CD8-positive, alpha-beta memory T cell (primary cell): Measurements from ENCODE around the gene KSR1. TPM values are rescaled to one million over a fixed set of nuclear protein-coding genes. Genes with fewer than 3 reads are reported as not detected.
"Not testable (repeated sequence)": the region's sequence is repeated elsewhere in the genome, so short reads cannot be mapped to it uniquely, and the experiment has no call there.

Experiments used
- CTCF ChIA-PET: fragments of 350-600 bp; sonication (Branson Sonifier 250); formaldehyde crosslinking; loops from one replicate; lab custom pipeline; 2021; ENCODE audit warnings: antibody characterized with exemption; lab: Charles Lee
- POLR2A ChIA-PET: fragments of 350-600 bp; sonication (Branson Sonifier 250); formaldehyde crosslinking; loops from one replicate; lab custom pipeline; 2021; ENCODE audit warnings: antibody characterized with exemption; lab: Charles Lee
- DNase-seq, 5 donors: peaks; one replicate each; pipeline versions ENCODE4 v3.0.0 to v3.0.0-alpha.2; 2020 to 2022; ENCODE audit warnings: mixed read lengths in 1 of 5
- H3K27ac ChIP-seq: one replicate; pipeline ENCODE4 v1.7.0; 2013; ENCODE audit warnings: low read depth, mild to moderate bottlenecking, low read length, moderate library complexity
- H3K27me3 ChIP-seq: 2 replicates; pipeline ENCODE4 v1.7.0; 2013; ENCODE audit warnings: low read length, mild to moderate bottlenecking; ENCODE audit not compliant: insufficient read depth, poor library complexity, severe bottlenecking
- H3K36me3 ChIP-seq: 2 replicates; pipeline ENCODE4 v1.7.0; 2013; ENCODE audit warnings: mild to moderate bottlenecking, low read length, moderate library complexity; ENCODE audit not compliant: insufficient read depth
- H3K4me1 ChIP-seq: 2 replicates; pipeline ENCODE4 v1.7.0; 2013; ENCODE audit warnings: mild to moderate bottlenecking, low read length, moderate library complexity; ENCODE audit not compliant: insufficient read depth
- H3K4me3 ChIP-seq: 2 replicates; pipeline ENCODE4 v1.7.0; 2013; ENCODE audit warnings: mild to moderate bottlenecking, low read length
- H3K9me3 ChIP-seq: 2 replicates; pipeline ENCODE4 v1.7.0; 2013; ENCODE audit warnings: mild to moderate bottlenecking, low read length
- H3K27ac Mint-ChIP-seq, 8 donors: one replicate each; pipeline ENCODE4 v1.8.0; 2020 to 2021; ENCODE audit warnings: mixed read lengths in 8 of 8, mild to moderate bottlenecking in 6 of 8, inconsistent platforms in 3 of 8, moderate library complexity in 3 of 8
- H3K27me3 Mint-ChIP-seq, 2 donors: one replicate each; pipeline ENCODE4 v1.8.0; 2020 to 2021; ENCODE audit warnings: mixed read lengths in 2 of 2, mild to moderate bottlenecking in 1 of 2, moderate library complexity in 1 of 2
- H3K36me3 Mint-ChIP-seq, 3 donors: one replicate each; pipeline ENCODE4 v1.8.0; 2020 to 2021; ENCODE audit warnings: mixed read lengths in 3 of 3, inconsistent platforms in 1 of 3, mild to moderate bottlenecking in 1 of 3
- H3K4me1 Mint-ChIP-seq, 3 donors: one replicate each; pipeline ENCODE4 v1.8.0; 2020 to 2021; ENCODE audit warnings: mixed read lengths in 3 of 3, inconsistent platforms in 1 of 3, mild to moderate bottlenecking in 1 of 3
- H3K4me3 Mint-ChIP-seq, 7 donors: one replicate each; pipeline ENCODE4 v1.8.0; 2020 to 2021; ENCODE audit warnings: mixed read lengths in 7 of 7, mild to moderate bottlenecking in 6 of 7, moderate library complexity in 4 of 7, inconsistent platforms in 2 of 7
- H3K9me3 Mint-ChIP-seq, 5 donors: one replicate each; pipeline ENCODE4 v1.8.0; 2020 to 2022; ENCODE audit warnings: mixed read lengths in 5 of 5, mild to moderate bottlenecking in 3 of 5, moderate library complexity in 2 of 5, inconsistent platforms in 1 of 5
- polyA plus RNA-seq: library from polyadenylated mRNA; unstranded; fragments of 300-500 nt; fragmentation: Illumina TruSeq; gene quantifications from one replicate; pipeline ENCODE4 v1.2.3, GENCODE V29; 2021
- total RNA-seq, 2 experiments: library from RNA; stranded (reverse); gene quantifications; one replicate each; pipeline ENCODE4 v1.2.3, GENCODE V29; 2021

The KSR1 gene
- total and polyA plus RNA-seq, 3 experiments from 2014 or later, result 2.9 to 26.9 (median 26.3) TPM

DNA sequence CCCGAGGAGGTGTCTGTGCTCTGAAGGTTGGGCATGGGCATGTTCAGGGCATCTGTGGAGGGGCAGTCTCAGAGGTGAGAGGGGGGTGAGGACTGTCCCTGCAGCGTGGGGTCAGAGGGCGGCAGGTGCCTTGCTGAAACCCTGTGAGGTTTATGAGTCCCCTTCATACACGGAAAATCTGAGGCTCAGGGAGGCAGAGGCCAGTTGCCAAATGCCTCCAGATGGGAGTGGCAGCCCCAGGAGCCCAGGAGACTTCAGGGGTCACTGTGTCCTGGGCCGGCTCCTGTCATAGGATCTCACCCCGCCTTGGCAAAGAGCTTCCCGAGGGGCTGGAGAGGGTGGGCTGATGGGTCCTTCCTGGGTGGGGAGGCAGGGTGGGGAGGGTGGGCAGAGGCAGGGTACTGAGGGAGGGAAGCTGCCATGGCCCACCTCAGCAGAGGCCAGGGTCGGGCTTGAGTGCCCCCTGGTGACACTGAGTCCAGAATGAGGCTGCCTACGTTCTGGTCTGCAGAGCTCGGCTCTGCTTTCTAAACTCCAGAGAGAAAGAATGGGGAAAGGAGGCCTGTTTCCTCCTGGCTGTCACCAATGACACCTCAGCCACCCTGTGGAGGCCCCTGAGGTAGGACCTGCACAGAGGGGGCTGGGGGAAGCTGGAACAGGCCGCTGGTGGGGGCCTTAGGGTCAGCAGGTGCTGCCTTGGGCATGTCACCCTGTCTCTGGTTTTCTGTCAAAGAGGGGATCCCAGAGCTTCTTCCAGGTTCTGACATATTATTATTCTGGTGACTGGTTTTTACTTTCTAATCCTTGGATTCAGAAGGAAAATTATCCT, 175.9 kb downstream of the KSR1 start:
- peaks cover 24% of the 10 kb centered on the region for H3K4me1 ChIP-seq
- H3K9me3 ChIP-seq, result no peaks in the 10 kb centered on the region
- Mint-ChIP-seq H3K27me3 (no peaks in the 10 kb centered on the region), H3K9me3 (no peaks in the 10 kb centered on the region), H3K36me3 (peaks cover 0 to 3% (median 0%) of the 10 kb centered on the region in 3 donors), H3K4me1 (peaks cover 26 to 41% (median 40%) of the 10 kb centered on the region in 3 donors), H3K4me3 (peak overlapping the region; percentile 82 to 94 (median 91)), H3K27ac (peak overlapping the region in 6 of 8 donors; percentile 81 to 95 (median 90))
- ChIA-PET CTCF (interaction anchor here (1.2 to 2.5 kb wide), 3 partner anchors 9 to 30 kb away, joined by 5 to 6 read pairs (median 6); no protein-coding TSS in a partner anchor), POLR2A (no interaction called here)
- no peaks in the 10 kb centered on the region for H3K27me3 ChIP-seq
- no peaks in the 10 kb centered on the region for H3K36me3 ChIP-seq
- peak overlapping the region; percentile 89 for H3K4me3 ChIP-seq
- H3K27ac ChIP-seq, result no peak overlapping the region
- DNase-seq, result no peak

- H3K27ac Mint-ChIP-seq, H3K27me3 ChIP-seq, H3K9me3 ChIP-seq, H3K9me3 Mint-ChIP-seq, H3K27ac ChIP-seq, H3K36me3 ChIP-seq, POLR2A ChIA-PET, H3K4me3 ChIP-seq, H3K27me3 Mint-ChIP-seq, H3K36me3 Mint-ChIP-seq, DNase-seq: not testable (repeated sequence)
- CTCF ChIA-PET, result interaction anchor here (1.2 to 2.5 kb wide), 4 partner anchors 9 to 30 kb away, joined by 3 to 6 read pairs (median 6); no protein-coding TSS in a partner anchor
- peaks cover 24% of the 10 kb centered on the region for H3K4me1 ChIP-seq
- Mint-ChIP-seq H3K4me3 (peak overlapping the region in 2 of 7 donors; percentile 26 to 42), H3K4me1 (peaks cover 26 to 41% (median 40%) of the 10 kb centered on the region in 3 donors)
These were observed 176.5 kb downstream of the KSR1 start for GRCh38 chr17:27632766-27633165.

DNA sequence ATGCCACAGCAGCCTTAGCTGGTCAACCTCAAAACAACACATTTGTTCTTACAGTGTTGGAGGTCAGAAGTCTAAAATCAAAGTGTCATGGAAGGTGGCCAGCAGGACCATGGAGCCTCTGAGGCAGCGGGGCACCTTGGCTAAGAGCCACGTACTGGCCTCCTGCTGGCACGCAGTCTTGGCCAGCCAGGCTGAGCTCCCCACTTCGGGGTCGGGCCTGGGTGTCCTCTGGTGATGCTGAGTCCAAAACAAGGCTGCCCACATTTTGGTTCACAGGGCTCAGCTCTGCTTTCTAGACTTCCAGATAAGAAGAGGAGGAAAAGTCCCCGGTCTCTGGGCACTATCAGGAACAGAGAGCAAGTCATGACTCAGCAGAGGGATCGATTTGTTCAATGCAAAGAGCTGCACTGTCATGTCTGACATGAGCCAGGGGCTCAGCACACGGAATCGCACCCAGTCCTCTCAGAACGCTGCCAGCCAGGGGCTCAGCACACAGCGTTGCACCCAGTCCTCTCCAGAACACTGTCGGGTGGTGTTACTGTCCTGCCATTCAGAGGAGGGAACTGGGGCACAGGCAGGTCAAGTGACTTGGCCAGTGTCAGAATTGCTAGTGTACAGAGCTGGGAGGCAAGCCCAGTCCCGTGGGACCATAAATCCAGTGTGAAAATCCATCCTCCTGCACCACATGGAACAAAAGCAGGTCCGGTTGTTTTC, 177.2 kb downstream of the KSR1 start:
- Histone ChIP-seq H3K4me3 (no peak overlapping the region), H3K27me3 (no peaks in the 10 kb centered on the region), H3K4me1 (peaks cover 24% of the 10 kb centered on the region), H3K36me3 (no peaks in the 10 kb centered on the region), H3K9me3 (no peaks in the 10 kb centered on the region), H3K27ac (no peak overlapping the region)
- Mint-ChIP-seq H3K36me3 (peaks cover 0 to 3% (median 0%) of the 10 kb centered on the region in 3 donors), H3K27me3 (no peaks in the 10 kb centered on the region), H3K4me1 (peaks cover 26 to 41% (median 40%) of the 10 kb centered on the region in 3 donors), H3K9me3 (no peaks in the 10 kb centered on the region), H3K4me3 (peak overlapping the region in 2 of 7 donors; percentile 30 to 42), H3K27ac (peak overlapping the region in 2 of 8 donors; percentile 19 to 61)
- ChIA-PET CTCF (interaction anchor here (1.1 to 2.5 kb wide), 4 partner anchors 10 to 31 kb away, joined by 3 to 6 read pairs (median 4); no protein-coding TSS in a partner anchor), POLR2A (no interaction called here)
- no peak for DNase-seq

DNA sequence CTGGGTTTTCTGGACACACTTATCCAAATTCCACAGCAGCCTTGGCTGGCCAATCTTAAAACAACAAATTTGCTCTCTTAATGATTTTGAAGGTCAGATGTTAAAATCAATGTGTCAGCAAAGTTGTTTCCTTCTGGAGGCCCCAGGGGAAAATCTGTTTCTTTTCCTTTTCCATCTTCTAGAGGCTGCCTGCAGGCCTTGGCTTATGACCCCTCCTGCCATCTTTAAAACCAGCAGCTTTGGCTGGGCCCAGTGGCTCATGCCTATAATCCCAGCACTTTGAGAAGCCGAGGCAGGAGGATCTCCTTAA, 177.7 kb downstream of the KSR1 start:
- ChIA-PET CTCF (interaction anchor here (1.1 to 2.5 kb wide), 4 partner anchors 10 to 31 kb away, joined by 3 to 6 read pairs (median 4); no protein-coding TSS in a partner anchor), POLR2A (no interaction called here)
- Mint-ChIP-seq H3K36me3 (peaks cover 0 to 5% (median 0%) of the 10 kb centered on the region in 3 donors), H3K27me3 (no peaks in the 10 kb centered on the region), H3K4me3 (no peak overlapping the region), H3K27ac (peak overlapping the region in 1 of 8 donors; percentile 19), H3K9me3 (no peaks in the 10 kb centered on the region), H3K4me1 (peaks cover 26 to 41% (median 40%) of the 10 kb centered on the region in 3 donors)
- no peaks in the 10 kb centered on the region for H3K9me3 ChIP-seq
- no peaks in the 10 kb centered on the region for H3K27me3 ChIP-seq
- H3K36me3 ChIP-seq, result no peaks in the 10 kb centered on the region
- H3K27ac ChIP-seq, result no peak overlapping the region
- peaks cover 24% of the 10 kb centered on the region for H3K4me1 ChIP-seq
- no peak overlapping the region for H3K4me3 ChIP-seq
- no peak for DNase-seq

DNA sequence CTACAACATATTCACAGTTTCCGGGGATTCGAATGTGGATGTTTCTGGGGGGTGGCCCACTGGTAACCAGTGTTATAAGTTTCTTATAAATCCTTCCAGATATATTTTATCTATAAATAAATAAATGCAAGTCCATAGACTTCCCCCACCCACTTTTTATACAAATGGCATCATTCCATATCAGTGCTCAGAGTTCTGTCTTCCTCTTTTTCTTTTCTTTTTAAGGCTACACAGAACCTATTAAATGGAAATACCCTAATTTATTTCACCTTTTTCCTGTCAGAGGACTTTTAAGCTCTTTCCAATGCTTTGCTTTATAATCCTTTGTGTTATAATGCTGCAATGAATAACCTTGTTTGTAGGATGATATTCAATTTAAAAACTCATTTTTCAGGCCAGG, 178.5 kb downstream of the KSR1 start:
- DNase-seq, result no peak
- peak overlapping the region in 3 of 8 donors; percentile 26 to 68 (median 38) for H3K27ac Mint-ChIP-seq
- peaks cover 24% of the 10 kb centered on the region for H3K4me1 ChIP-seq
- no peaks in the 10 kb centered on the region for H3K27me3 ChIP-seq
- no peaks in the 10 kb centered on the region for H3K27me3 Mint-ChIP-seq
- no peaks in the 10 kb centered on the region for H3K9me3 ChIP-seq
- no peaks in the 10 kb centered on the region for H3K36me3 ChIP-seq
- H3K27ac ChIP-seq, result no peak overlapping the region
- ChIA-PET POLR2A (no interaction called here), CTCF (interaction anchor here (0.9 to 1.1 kb wide), 3 partner anchors 15 to 31 kb away, joined by 3 to 4 read pairs (median 4); no protein-coding TSS in a partner anchor)
- peaks cover 0 to 5% (median 0%) of the 10 kb centered on the region in 3 donors for H3K36me3 Mint-ChIP-seq
- no peaks in the 10 kb centered on the region for H3K9me3 Mint-ChIP-seq
- H3K4me1 Mint-ChIP-seq, result peaks cover 22 to 36% (median 34%) of the 10 kb centered on the region in 3 donors
- H3K4me3 Mint-ChIP-seq, result peak overlapping the region in 2 of 7 donors; percentile 55 to 84
- no peak overlapping the region for H3K4me3 ChIP-seq

- POLR2A ChIA-PET, result no interaction called here
- Mint-ChIP-seq H3K27ac (peak overlapping the region in 2 of 8 donors; percentile 35 to 68), H3K36me3 (peaks cover 0 to 10% (median 4%) of the 10 kb centered on the region in 3 donors), H3K9me3 (no peaks in the 10 kb centered on the region), H3K4me3 (no peak overlapping the region), H3K4me1 (peaks cover 16 to 30% (median 29%) of the 10 kb centered on the region in 3 donors), H3K27me3 (no peaks in the 10 kb centered on the region)
- no peaks in the 10 kb centered on the region for H3K9me3 ChIP-seq
- CTCF ChIA-PET, result interaction anchor here (0.9 kb wide), 2 partner anchors 19 to 32 kb away, joined by 3 to 4 read pairs; no protein-coding TSS in a partner anchor
- no peak for DNase-seq
- no peaks in the 10 kb centered on the region for H3K27me3 ChIP-seq
- H3K36me3 ChIP-seq, result no peaks in the 10 kb centered on the region
- no peak overlapping the region for H3K27ac ChIP-seq
- H3K4me1 ChIP-seq, result peaks cover 18% of the 10 kb centered on the region
- H3K4me3 ChIP-seq, result no peak overlapping the region
These were observed 179.1 kb downstream of the KSR1 start for GRCh38 chr17:27635275-27635823.

- H3K36me3 ChIP-seq, H3K27me3 Mint-ChIP-seq, DNase-seq, H3K27me3 ChIP-seq, H3K27ac ChIP-seq, H3K9me3 ChIP-seq, H3K4me3 ChIP-seq, POLR2A ChIA-PET, H3K4me3 Mint-ChIP-seq, H3K9me3 Mint-ChIP-seq: not testable (repeated sequence)
- CTCF ChIA-PET, result interaction anchor here (0.9 kb wide), 1 partner anchor 33 kb away, joined by 4 read pairs; no protein-coding TSS in a partner anchor
- peak overlapping the region in 3 of 8 donors; percentile 35 to 70 (median 35) for H3K27ac Mint-ChIP-seq
- H3K36me3 Mint-ChIP-seq, result peaks cover 0 to 15% (median 7%) of the 10 kb centered on the region in 3 donors
- H3K4me1 ChIP-seq, result peaks cover 12% of the 10 kb centered on the region
- H3K4me1 Mint-ChIP-seq, result peaks cover 11 to 23% (median 22%) of the 10 kb centered on the region in 3 donors
These were observed 179.8 kb downstream of the KSR1 start for GRCh38 chr17:27636005-27636520.
